Activated CD8-positive, alpha-beta memory T cell treated with anti-CD3 and anti-CD28 coated beads, Interleukin-2, amount 50 U/mL, for 1 hour (primary cell): ENCODE measurements around the gene PRAC1.

Experiments used
- DNase-seq: peaks from one replicate; pipeline ENCODE4 v3.0.0-alpha.2; 2020; ENCODE audit errors: extremely low read depth

PRAC1 gene

GRCh38 chr17:48722201-48722907, at the start of gene PRAC1:
Gene PRAC1, minus strand, starts transcription at chr17:48722518. Its CDS starts 126 bp downstream, at chr17:48722392.
- no peak for DNase-seq

GRCh38 chr17:48770954-48771353, 48.6 kb upstream of the PRAC1 start:
- DNase-seq, result no peak

- no peak for DNase-seq
Measured at GRCh38 chr17:48769009-48769675, 46.8 kb upstream of the PRAC1 start.

GRCh38 chr17:48767263-48767774, 45.0 kb upstream of the PRAC1 start:
- DNase-seq, result no peak

- no peak for DNase-seq
Measured at GRCh38 chr17:48761114-48761513, 38.8 kb upstream of the PRAC1 start.

- DNase-seq, result no peak
Measured at GRCh38 chr17:48760411-48760810, 38.1 kb upstream of the PRAC1 start.

- DNase-seq, result no peak
Measured at GRCh38 chr17:48759288-48759687, 37.0 kb upstream of the PRAC1 start.

- no peak for DNase-seq
Measured at GRCh38 chr17:48757524-48757961, 35.2 kb upstream of the PRAC1 start.

- no peak for DNase-seq
Measured at GRCh38 chr17:48756830-48757251, 34.5 kb upstream of the PRAC1 start.

GRCh38 chr17:48755356-48755755, 33.0 kb upstream of the PRAC1 start:
- DNase-seq, result no peak

- no peak for DNase-seq
Measured at GRCh38 chr17:48754500-48755261, 32.4 kb upstream of the PRAC1 start.

- no peak for DNase-seq
Measured at GRCh38 chr17:48753794-48754499, 31.6 kb upstream of the PRAC1 start.

- DNase-seq, result no peak
Measured at GRCh38 chr17:48752399-48753288, 30.3 kb upstream of the PRAC1 start.

GRCh38 chr17:48751733-48752398, 29.5 kb upstream of the PRAC1 start:
- no peak for DNase-seq

- no peak for DNase-seq
Measured at GRCh38 chr17:48751172-48751571, 28.9 kb upstream of the PRAC1 start.

- no peak for DNase-seq
Measured at GRCh38 chr17:48749621-48750553, 27.6 kb upstream of the PRAC1 start.

GRCh38 chr17:48748718-48749566, 26.6 kb upstream of the PRAC1 start:
- no peak for DNase-seq
